HG03565 (cell line): ENCODE data around the gene MEPCE.
A peak's percentile ranks its signal among the peaks of the same experiment; 100 is the strongest.

Experiments
- ATAC-seq: cut with Tn5 transposase; IDR thresholded peaks from one replicate; pipeline ENCODE4 v1.9.1; 2021; ENCODE audit warnings: mild to moderate bottlenecking, moderate library complexity; ENCODE audit not compliant: unreplicated experiment

The MEPCE gene

GRCh38 chr7:100481466-100481865, 51.8 kb downstream of the MEPCE start:
- ATAC-seq, result no peak

- ATAC-seq, result no peak
Observed at GRCh38 chr7:100482728-100483089, 53.1 kb downstream of the MEPCE start.

- ATAC-seq, result peak; percentile 68
Observed at GRCh38 chr7:100483090-100483721, 53.6 kb downstream of the MEPCE start.
